ENCODE results near the gene RB1. TPM values are rescaled to one million over a fixed set of nuclear protein-coding genes. Genes with fewer than 3 reads are reported as not detected.

RB1 gene
- total and polyA plus RNA-seq, 2 donors from 2014 or later = 12.3 to 46.5 TPM

GRCh38 chr13:48297131-48297786 lies 6.3 kb upstream of the RB1 start:
- DNase-seq (no peak), FAIRE-seq (no peak)
- no peaks in the 10 kb centered on the region for H3K36me3 ChIP-seq (ENCODE audit: control insufficient read depth in 2 of 3, insufficient read depth in 3 of 3, low read length in 3 of 3)
- no peak overlapping the region for H3K27ac ChIP-seq (ENCODE audit: low read depth in 2 of 2, low read length in 2 of 2)
- H3K4me3 ChIP-seq (ENCODE audit: low read length in 3 of 3) = no peak overlapping the region
- H3K9ac ChIP-seq (ENCODE audit: low read length in 3 of 3) = no peak overlapping the region
- no peaks in the 10 kb centered on the region for H3K9me3 ChIP-seq (ENCODE audit: control insufficient read depth in 2 of 3, insufficient read depth in 1 of 3, low read length in 3 of 3)
- no peaks in the 10 kb centered on the region for H3K27me3 ChIP-seq (ENCODE audit: control insufficient read depth, insufficient read depth, low read length)
- H3K4me1 ChIP-seq (ENCODE audit: control insufficient read depth in 2 of 3, insufficient read depth in 2 of 3, low read depth in 1 of 3, low read length in 3 of 3) = peaks cover 0 to 3% (median 0%) of the 10 kb centered on the region in 3 donors
- intact Hi-C loops (cut with DNase I) = no loop called here
- TF ChIP-seq, protein P1, sequence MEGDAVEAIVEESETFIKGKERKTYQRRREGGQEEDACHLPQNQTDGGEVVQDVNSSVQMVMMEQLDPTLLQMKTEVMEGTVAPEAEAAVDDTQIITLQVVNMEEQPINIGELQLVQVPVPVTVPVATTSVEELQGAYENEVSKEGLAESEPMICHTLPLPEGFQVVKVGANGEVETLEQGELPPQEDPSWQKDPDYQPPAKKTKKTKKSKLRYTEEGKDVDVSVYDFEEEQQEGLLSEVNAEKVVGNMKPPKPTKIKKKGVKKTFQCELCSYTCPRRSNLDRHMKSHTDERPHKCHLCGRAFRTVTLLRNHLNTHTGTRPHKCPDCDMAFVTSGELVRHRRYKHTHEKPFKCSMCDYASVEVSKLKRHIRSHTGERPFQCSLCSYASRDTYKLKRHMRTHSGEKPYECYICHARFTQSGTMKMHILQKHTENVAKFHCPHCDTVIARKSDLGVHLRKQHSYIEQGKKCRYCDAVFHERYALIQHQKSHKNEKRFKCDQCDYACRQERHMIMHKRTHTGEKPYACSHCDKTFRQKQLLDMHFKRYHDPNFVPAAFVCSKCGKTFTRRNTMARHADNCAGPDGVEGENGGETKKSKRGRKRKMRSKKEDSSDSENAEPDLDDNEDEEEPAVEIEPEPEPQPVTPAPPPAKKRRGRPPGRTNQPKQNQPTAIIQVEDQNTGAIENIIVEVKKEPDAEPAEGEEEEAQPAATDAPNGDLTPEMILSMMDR (IDR thresholded peaks at IDR 0.05; ENCODE audit: borderline replicate concordance, extremely low read depth, insufficient read depth) = no peak

GRCh38 chr13:48299591-48299990 lies 4.0 kb upstream of the RB1 start:
- Histone ChIP-seq H3K36me3 (ENCODE audit: control insufficient read depth in 2 of 3, insufficient read depth in 3 of 3, low read length in 3 of 3) (no peaks in the 10 kb centered on the region), H3K9me3 (ENCODE audit: control insufficient read depth in 2 of 3, insufficient read depth in 1 of 3, low read length in 3 of 3) (no peaks in the 10 kb centered on the region), H3K27me3 (ENCODE audit: control insufficient read depth, insufficient read depth, low read length) (no peaks in the 10 kb centered on the region), H3K9ac (ENCODE audit: low read length in 3 of 3) (no peak overlapping the region), H3K27ac (ENCODE audit: low read depth in 2 of 2, low read length in 2 of 2) (no peak overlapping the region), H3K4me3 (ENCODE audit: low read length in 3 of 3) (no peak overlapping the region), H3K4me1 (ENCODE audit: control insufficient read depth in 2 of 3, insufficient read depth in 2 of 3, low read depth in 1 of 3, low read length in 3 of 3) (no peaks in the 10 kb centered on the region)
- TF ChIP-seq, protein P1 (IDR thresholded peaks at IDR 0.05; ENCODE audit: borderline replicate concordance, extremely low read depth, insufficient read depth) = no peak
- FAIRE-seq = no peak
- intact Hi-C loops (cut with DNase I) = no loop called here
- DNase-seq = no peak

DNA sequence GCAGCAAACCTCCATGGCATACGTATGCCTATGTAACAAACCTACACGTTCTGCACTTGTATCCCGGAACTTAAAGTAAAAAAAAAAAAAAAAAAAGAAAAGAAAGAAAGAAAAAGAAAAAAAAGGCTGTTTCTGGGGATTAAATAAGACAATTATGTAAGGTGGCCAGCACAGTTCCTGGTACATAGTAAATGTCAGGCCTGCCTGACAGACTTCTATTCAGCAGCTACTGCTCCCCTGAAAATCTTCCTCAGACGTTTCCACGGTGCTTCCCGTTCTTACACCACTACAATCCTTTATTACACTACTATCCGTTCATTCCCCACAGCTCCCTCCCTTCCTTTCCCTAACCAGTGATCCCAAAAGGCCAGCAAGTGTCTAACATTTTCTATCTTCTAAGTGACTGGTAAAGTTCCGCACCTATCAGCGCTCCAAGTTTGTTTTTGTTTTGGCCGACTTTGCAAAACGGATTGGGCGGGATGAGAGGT lies 636 bp upstream of the RB1 start:
- Histone ChIP-seq H3K9ac (ENCODE audit: low read length in 3 of 3) (peak overlapping the region; percentile 84 to 99 (median 87)), H3K9me3 (ENCODE audit: control insufficient read depth in 2 of 3, insufficient read depth in 1 of 3, low read length in 3 of 3) (no peaks in the 10 kb centered on the region), H3K4me3 (ENCODE audit: low read length in 3 of 3) (peak overlapping the region; percentile 68 to 90 (median 86)), H3K36me3 (ENCODE audit: control insufficient read depth in 2 of 3, insufficient read depth in 3 of 3, low read length in 3 of 3) (no peaks in the 10 kb centered on the region), H3K27me3 (ENCODE audit: control insufficient read depth, insufficient read depth, low read length) (no peaks in the 10 kb centered on the region), H3K27ac (ENCODE audit: low read depth in 2 of 2, low read length in 2 of 2) (peak overlapping the region; percentile 98 to 99), H3K4me1 (ENCODE audit: control insufficient read depth in 2 of 3, insufficient read depth in 2 of 3, low read depth in 1 of 3, low read length in 3 of 3) (peaks cover 3 to 4% (median 3%) of the 10 kb centered on the region in 3 donors)
- TF ChIP-seq, protein P1 (IDR thresholded peaks at IDR 0.05; ENCODE audit: borderline replicate concordance, extremely low read depth, insufficient read depth) = no peak
- FAIRE-seq (no peak), DNase-seq (peak in 1 of 5 donors; percentile 81)
- intact Hi-C loops (cut with DNase I) = no loop called here

All from kidney (tissue), 14 donors.